ENCODE measurements around the gene ZNF470. TPM values are rescaled to one million over a fixed set of nuclear protein-coding genes. Genes with fewer than 3 reads are reported as not detected.
A peak's percentile ranks its signal among the peaks of the same experiment; 100 is the strongest.

Gene ZNF470
- total RNA-seq, 1 experiment from 2014 or later: 0.43 TPM

- Histone ChIP-seq H3K9me3 (peaks cover 43% of the 10 kb centered on the region), H3K27me3 (replicated peaks; ENCODE audit: control insufficient read depth, insufficient read depth, low read length) (no peaks in the 10 kb centered on the region), H3K36me3 (ENCODE audit: control insufficient read depth, insufficient read depth, low read length) (no peaks in the 10 kb centered on the region), H3K4me1 (no peaks in the 10 kb centered on the region), H3K4me3 (ENCODE audit: low read depth, low read length) (peak overlapping the region; percentile 61)
- BruUV-seq (replicated peaks): no TSS peak
- peak overlapping the region; percentile 92 for H3K4me3 Mint-ChIP-seq (ENCODE audit: unreplicated experiment)
- H3K4me1 Mint-ChIP-seq (ENCODE audit: low read depth, unreplicated experiment): no peaks in the 10 kb centered on the region
- H3K36me3 Mint-ChIP-seq (ENCODE audit: insufficient read depth, unreplicated experiment): peaks cover 6% of the 10 kb centered on the region
- ChIA-PET POLR2A (no interaction called here), CTCF (no interaction called here)
- H3K27me3 Mint-ChIP-seq (ENCODE audit: insufficient read depth, unreplicated experiment): no peaks in the 10 kb centered on the region
- intact Hi-C loops (cut with micrococcal nuclease; ENCODE audit: unreplicated experiment): loop anchor here (1.0 kb wide), 1 partner anchor 28 kb away; the partner anchor contains the start of gene ZNF71
- peak in 1 of 2 experiments; percentile 51 for DNase-seq
- H3K9me3 Mint-ChIP-seq (ENCODE audit: unreplicated experiment): peaks cover 32% of the 10 kb centered on the region
- peak overlapping the region; percentile 62 for H3K27ac Mint-ChIP-seq (ENCODE audit: unreplicated experiment)
- TF ChIP-seq CTCF (IDR thresholded peaks at IDR 0.05; ENCODE audit: insufficient read depth in 1 of 2, low read depth in 1 of 2, low read length in 1 of 2, severe bottlenecking in 1 of 2, unreplicated experiment in 1 of 2): no peak
These were observed 379 bp upstream of the ZNF470 start for GRCh38 chr19:56566904-56567273.

GRCh38 chr19:56572589-56572988 lies 5.3 kb downstream of the ZNF470 start:
- Histone ChIP-seq H3K36me3 (ENCODE audit: control insufficient read depth, insufficient read depth, low read length) (no peaks in the 10 kb centered on the region), H3K27me3 (replicated peaks; ENCODE audit: control insufficient read depth, insufficient read depth, low read length) (no peaks in the 10 kb centered on the region), H3K4me3 (ENCODE audit: low read depth, low read length) (no peak overlapping the region), H3K4me1 (no peaks in the 10 kb centered on the region), H3K9me3 (peaks cover 55% of the 10 kb centered on the region)
- Mint-ChIP-seq H3K9me3 (ENCODE audit: unreplicated experiment) (peaks cover 37% of the 10 kb centered on the region), H3K27me3 (ENCODE audit: insufficient read depth, unreplicated experiment) (no peaks in the 10 kb centered on the region), H3K27ac (ENCODE audit: unreplicated experiment) (no peak overlapping the region), H3K4me1 (ENCODE audit: low read depth, unreplicated experiment) (no peaks in the 10 kb centered on the region), H3K36me3 (ENCODE audit: insufficient read depth, unreplicated experiment) (peaks cover 5% of the 10 kb centered on the region), H3K4me3 (ENCODE audit: unreplicated experiment) (no peak overlapping the region)
- TF ChIP-seq CTCF (IDR thresholded peaks at IDR 0.05; ENCODE audit: insufficient read depth in 1 of 2, low read depth in 1 of 2, low read length in 1 of 2, severe bottlenecking in 1 of 2, unreplicated experiment in 1 of 2): no peak
- ChIA-PET POLR2A (no interaction called here), CTCF (no interaction called here)
- intact Hi-C loops (cut with micrococcal nuclease; ENCODE audit: unreplicated experiment): no loop called here
- BruUV-seq (replicated peaks): no TSS peak
- no peak for DNase-seq

GRCh38 chr19:56573914-56574313 lies 6.6 kb downstream of the ZNF470 start:
- Mint-ChIP-seq H3K27me3 (ENCODE audit: insufficient read depth, unreplicated experiment) (no peaks in the 10 kb centered on the region), H3K4me3 (ENCODE audit: unreplicated experiment) (no peak overlapping the region), H3K4me1 (ENCODE audit: low read depth, unreplicated experiment) (no peaks in the 10 kb centered on the region), H3K9me3 (ENCODE audit: unreplicated experiment) (peaks cover 50% of the 10 kb centered on the region), H3K36me3 (ENCODE audit: insufficient read depth, unreplicated experiment) (peaks cover 5% of the 10 kb centered on the region), H3K27ac (ENCODE audit: unreplicated experiment) (no peak overlapping the region)
- Histone ChIP-seq H3K9me3 (peaks cover 56% of the 10 kb centered on the region), H3K4me1 (no peaks in the 10 kb centered on the region), H3K36me3 (ENCODE audit: control insufficient read depth, insufficient read depth, low read length) (no peaks in the 10 kb centered on the region), H3K4me3 (ENCODE audit: low read depth, low read length) (no peak overlapping the region), H3K27me3 (replicated peaks; ENCODE audit: control insufficient read depth, insufficient read depth, low read length) (no peaks in the 10 kb centered on the region)
- CTCF ChIA-PET: no interaction called here
- TF ChIP-seq CTCF (IDR thresholded peaks at IDR 0.05; ENCODE audit: insufficient read depth in 1 of 2, low read depth in 1 of 2, low read length in 1 of 2, severe bottlenecking in 1 of 2, unreplicated experiment in 1 of 2): no peak
- intact Hi-C loops (cut with micrococcal nuclease; ENCODE audit: unreplicated experiment): no loop called here
- BruUV-seq (replicated peaks): no TSS peak
- DNase-seq: no peak
- POLR2A ChIA-PET: no interaction called here

All from Caco-2 (cell line).